B cell (primary cell): ENCODE data around the gene NT5C1B. TPM values are rescaled to one million over a fixed set of nuclear protein-coding genes. Genes with fewer than 3 reads are reported as not detected.

Experiments
- ATAC-seq: fragments of 200-7000 bp; cut with Tn5 transposase; one replicate; pipeline ENCODE4 v1.10.0; 2021; ENCODE audit warnings: low read depth, mild to moderate bottlenecking, moderate number of reproducible peaks, moderate library complexity
- CTCF ChIA-PET: fragments of 350-600 bp; sonication (Branson Sonifier 250); formaldehyde crosslinking; loops from one replicate; lab custom pipeline; 2021; ENCODE audit warnings: antibody characterized with exemption, inconsistent platforms; lab: Charles Lee
- POLR2A ChIA-PET: fragments of 350-600 bp; sonication (Branson Sonifier 250); formaldehyde crosslinking; loops from one replicate; lab custom pipeline; 2021; ENCODE audit warnings: antibody characterized with exemption; lab: Charles Lee
- DNase-seq: peaks from one replicate; pipeline ENCODE4 v3.0.0; 2013
- H2AFZ ChIP-seq: 2 replicates; pipeline ENCODE4 v1.6.1; 2012; ENCODE audit warnings: mild to moderate bottlenecking, low read depth, low read length; ENCODE audit not compliant: insufficient read depth, poor library complexity, severe bottlenecking
- H3K27ac ChIP-seq, 2 donors: 1 replicate in 1 of 2; 2 replicates in 1 of 2; pipeline ENCODE4 v1.5.1; 2012 to 2013; ENCODE audit warnings: low read length in 2 of 2, mild to moderate bottlenecking in 2 of 2, moderate library complexity in 1 of 2
- H3K27me3 ChIP-seq, 4 experiments: fragments of 200-600 bp in 1 of 4; sonication (generic) in 1 of 4; replicated peaks in 1 of 4; 1 replicate in 2 of 4; 2 replicates in 2 of 4; pipeline versions ENCODE4 v1.6.1 to v1.7.0; 2013 to 2016; ENCODE audit warnings: low read length in 3 of 4, mild to moderate bottlenecking in 2 of 4, mixed read lengths in 1 of 4, moderate library complexity in 1 of 4; ENCODE audit not compliant: insufficient read depth in 4 of 4, control insufficient read depth in 3 of 4; ENCODE audit errors: control extremely low read depth in 1 of 4
- H3K36me3 ChIP-seq, 2 experiments: replicated peaks in 1 of 2; 1 replicate in 1 of 2; 2 replicates in 1 of 2; pipeline versions ENCODE4 v1.6.1 to v1.7.1; 2013; ENCODE audit warnings: low read length in 1 of 2; ENCODE audit not compliant: insufficient read depth in 2 of 2, control insufficient read depth in 1 of 2; ENCODE audit errors: control extremely low read depth in 1 of 2, extremely low read depth in 1 of 2
- H3K4me1 ChIP-seq, 2 donors: fragments of 200-600 bp in 1 of 2; sonication (generic) in 1 of 2; 1 replicate in 1 of 2; 2 replicates in 1 of 2; pipeline versions ENCODE4 v1.5.1 to v1.6.1; 2013 to 2017; ENCODE audit warnings: low read length in 2 of 2; ENCODE audit not compliant: control insufficient read depth in 2 of 2, insufficient read depth in 2 of 2
- H3K4me2 ChIP-seq: replicated peaks from 2 replicates; pipeline ENCODE3; 2012; ENCODE audit warnings: mild to moderate bottlenecking, low read depth, low read length; ENCODE audit not compliant: poor library complexity, severe bottlenecking
- H3K4me3 ChIP-seq, 5 experiments: fragments of 200-600 bp in 1 of 5; sonication (generic) in 1 of 5; 1 replicate in 3 of 5; 2 replicates in 2 of 5; pipeline versions ENCODE4 v1.5.1 to v1.7.0; 2011 to 2016; ENCODE audit warnings: low read length in 4 of 5, mild to moderate bottlenecking in 4 of 5, low read depth in 2 of 5, control low read depth in 1 of 5, moderate library complexity in 1 of 5; ENCODE audit not compliant: insufficient read depth in 1 of 5; ENCODE audit errors: control extremely low read depth in 1 of 5, extremely low read depth in 1 of 5
- H3K79me2 ChIP-seq: fragments of 200-600 bp; sonication (generic); one replicate; pipeline ENCODE4 v1.6.0; 2016; ENCODE audit warnings: low read length; ENCODE audit not compliant: control insufficient read depth, insufficient read depth
- H3K9ac ChIP-seq: fragments of 200-600 bp; sonication (generic); 2 replicates; pipeline ENCODE4 v1.6.1; 2017; ENCODE audit warnings: mild to moderate bottlenecking, low read length, moderate library complexity
- H3K9me3 ChIP-seq, 3 donors: one replicate each; pipeline versions ENCODE4 v1.6.1 to v1.7.1; 2013; ENCODE audit warnings: low read length in 2 of 3; ENCODE audit not compliant: control insufficient read depth in 2 of 3, insufficient read depth in 1 of 3; ENCODE audit errors: control extremely low read depth in 1 of 3
- H4K20me1 ChIP-seq: 2 replicates; pipeline ENCODE4 v1.6.0; 2012; ENCODE audit warnings: mild to moderate bottlenecking, low read length; ENCODE audit not compliant: insufficient read depth, control insufficient read depth, poor library complexity, severe bottlenecking
- H3K27ac Mint-ChIP-seq: one replicate; pipeline ENCODE4 v1.8.0; 2021; ENCODE audit warnings: mixed read lengths
- H3K27me3 Mint-ChIP-seq: one replicate; pipeline ENCODE4 v1.8.0; 2021; ENCODE audit warnings: mixed read lengths
- H3K4me1 Mint-ChIP-seq: one replicate; pipeline ENCODE4 v1.8.0; 2021; ENCODE audit warnings: mixed read lengths
- H3K4me3 Mint-ChIP-seq: one replicate; pipeline ENCODE4 v1.8.0; 2021; ENCODE audit warnings: mixed read lengths
- H3K9me3 Mint-ChIP-seq: one replicate; pipeline ENCODE4 v1.8.0; 2022; ENCODE audit warnings: mixed read lengths; ENCODE audit not compliant: insufficient read depth
- CTCF ChIP-seq: fragments of 200-600 bp; IDR thresholded peaks from one replicate; pipeline ENCODE4 v1.8.0; 2022; ENCODE audit warnings: antibody characterized with exemption, mild to moderate bottlenecking
- EZH2 ChIP-seq: IDR thresholded peaks from 2 replicates; pipeline ENCODE4 v1.6.1; 2012; ENCODE audit warnings: borderline replicate concordance, low read depth, mild to moderate bottlenecking, moderate library complexity, low read length; ENCODE audit not compliant: insufficient read depth, poor library complexity, severe bottlenecking
- WGBS: methylation state at CpG from one replicate; pipeline ENCODE4 v1.1.5; 2013; ENCODE audit warnings: missing lambda C conversion rate; ENCODE audit not compliant: insufficient coverage; 5-methylcytosine and 5-hydroxymethylcytosine counted together
- intact Hi-C: fragments of 100-400 bp; cut with micrococcal nuclease; formaldehyde crosslinking; loops from one replicate; pipeline ENCODE4 v1.10.0; 2022
- polyA plus RNA-seq: library from polyadenylated mRNA; depleted of rRNA; stranded (reverse); fragments of >200 nt; gene quantifications from 2 replicates; pipeline ENCODE4 v1.2.3, GENCODE V29; 2012
- total RNA-seq, 2 donors: library from RNA; stranded (reverse); fragments of 120-200 nt in 1 of 2; gene quantifications; 1 replicate in 1 of 2; 2 replicates in 1 of 2; pipeline versions ENCODE4 v1.2.3 to v1.2.4, GENCODE V29; 2013 to 2022

The NT5C1B gene
- total and polyA plus RNA-seq, 2 donors (not counting 1 experiment from before 2014, with no cell fraction given), result not detected

DNA sequence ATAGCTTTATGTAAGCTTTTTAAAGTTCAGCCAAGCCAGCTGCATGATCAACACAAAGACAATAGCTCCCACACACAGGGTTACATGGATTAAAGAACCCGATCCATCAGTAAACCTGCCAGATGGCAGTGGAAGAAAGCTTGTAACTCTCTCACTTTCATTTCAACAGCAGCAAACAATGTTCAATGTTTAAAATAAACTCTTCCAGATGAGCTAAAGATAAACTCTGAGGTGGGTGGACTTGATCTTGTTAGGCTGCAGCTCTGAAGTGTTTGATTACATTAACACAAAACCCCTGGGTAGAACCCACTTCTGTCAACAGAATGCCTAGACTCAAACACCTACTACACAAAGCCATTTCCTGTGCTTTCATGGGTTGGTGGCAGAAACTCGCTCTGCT, 42.8 kb downstream of the NT5C1B start:
- ChIA-PET POLR2A (no interaction called here), CTCF (interaction anchor here (0.7 to 1.5 kb wide), 2 partner anchors 14 to 1318 kb away, joined by 3 read pairs; partner anchors contain the start of gene RDH14)
- TF ChIP-seq EZH2 (no peak), CTCF (no peak)
- no peak overlapping the region for H3K27ac Mint-ChIP-seq
- ATAC-seq (no peak), DNase-seq (no peak)
- Histone ChIP-seq H3K36me3 (no peaks in the 10 kb centered on the region), H3K9ac (no peak overlapping the region), H3K79me2 (peaks cover 5% of the 10 kb centered on the region), H3K4me3 (no peak overlapping the region), H2AFZ (no peak overlapping the region), H3K27ac (no peak overlapping the region), H4K20me1 (no peaks in the 10 kb centered on the region), H3K9me3 (no peaks in the 10 kb centered on the region), H3K27me3 (no peaks in the 10 kb centered on the region), H3K4me1 (peaks cover 10 to 12% of the 10 kb centered on the region in 2 donors), H3K4me2 (peak overlapping the region; percentile 6)
- H3K4me1 Mint-ChIP-seq, result peaks cover 34% of the 10 kb centered on the region
- intact Hi-C loops, result no loop called here
- H3K4me3 Mint-ChIP-seq, result no peak overlapping the region
- H3K27me3 Mint-ChIP-seq, result no peaks in the 10 kb centered on the region
- WGBS, result 80% methylated on average over 1 of the region's 2 CpGs
- no peaks in the 10 kb centered on the region for H3K9me3 Mint-ChIP-seq

DNA sequence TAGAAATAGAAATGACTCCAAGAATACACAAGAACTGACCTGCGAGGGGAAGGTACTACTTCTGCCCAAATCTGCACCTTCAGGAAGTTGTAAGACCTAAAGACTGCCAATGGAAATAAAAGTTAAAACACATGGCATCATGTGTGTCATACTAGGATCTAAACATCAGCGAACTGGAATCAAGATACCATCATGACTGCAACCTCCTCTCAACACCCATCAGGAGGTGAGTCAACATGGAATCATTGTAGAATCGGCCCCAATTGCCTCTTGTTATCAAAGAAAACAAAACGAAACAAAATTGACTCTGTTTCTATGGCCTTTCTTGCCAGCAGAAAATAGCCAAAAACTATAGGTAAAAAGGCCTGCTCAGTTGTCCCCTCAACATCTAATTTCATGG, 44.0 kb downstream of the NT5C1B start:
- Mint-ChIP-seq H3K4me1 (peaks cover 34% of the 10 kb centered on the region), H3K27ac (no peak overlapping the region), H3K9me3 (peaks cover 4% of the 10 kb centered on the region), H3K4me3 (no peak overlapping the region), H3K27me3 (no peaks in the 10 kb centered on the region)
- Histone ChIP-seq H3K9ac (no peak overlapping the region), H4K20me1 (no peaks in the 10 kb centered on the region), H3K4me3 (no peak overlapping the region), H3K27ac (no peak overlapping the region), H3K4me1 (peaks cover 10 to 12% of the 10 kb centered on the region in 2 donors), H3K79me2 (no peaks in the 10 kb centered on the region), H3K9me3 (no peaks in the 10 kb centered on the region), H3K4me2 (no peak overlapping the region), H3K27me3 (no peaks in the 10 kb centered on the region), H3K36me3 (no peaks in the 10 kb centered on the region), H2AFZ (no peak overlapping the region)
- CTCF ChIA-PET, result interaction anchor here (1.5 kb wide), 1 partner anchor 1319 kb away, joined by 3 read pairs; no protein-coding TSS in a partner anchor
- ATAC-seq (no peak), DNase-seq (no peak)
- TF ChIP-seq CTCF (no peak), EZH2 (no peak)
- WGBS, result 100% methylated on average over 2 of the region's 4 CpGs
- intact Hi-C loops, result no loop called here
- POLR2A ChIA-PET, result no interaction called here
